HG02852 (cell line): ENCODE data around the gene KRTAP10-9.
"Not testable (repeated sequence)": the region's sequence is repeated elsewhere in the genome, so short reads cannot be mapped to it uniquely, and the experiment has no call there.

Source experiments
- ATAC-seq: cut with Tn5 transposase; IDR thresholded peaks from one replicate; pipeline ENCODE4 v1.9.1; 2021; ENCODE audit warnings: mild to moderate bottlenecking, moderate library complexity; ENCODE audit not compliant: unreplicated experiment

The KRTAP10-9 gene

DNA sequence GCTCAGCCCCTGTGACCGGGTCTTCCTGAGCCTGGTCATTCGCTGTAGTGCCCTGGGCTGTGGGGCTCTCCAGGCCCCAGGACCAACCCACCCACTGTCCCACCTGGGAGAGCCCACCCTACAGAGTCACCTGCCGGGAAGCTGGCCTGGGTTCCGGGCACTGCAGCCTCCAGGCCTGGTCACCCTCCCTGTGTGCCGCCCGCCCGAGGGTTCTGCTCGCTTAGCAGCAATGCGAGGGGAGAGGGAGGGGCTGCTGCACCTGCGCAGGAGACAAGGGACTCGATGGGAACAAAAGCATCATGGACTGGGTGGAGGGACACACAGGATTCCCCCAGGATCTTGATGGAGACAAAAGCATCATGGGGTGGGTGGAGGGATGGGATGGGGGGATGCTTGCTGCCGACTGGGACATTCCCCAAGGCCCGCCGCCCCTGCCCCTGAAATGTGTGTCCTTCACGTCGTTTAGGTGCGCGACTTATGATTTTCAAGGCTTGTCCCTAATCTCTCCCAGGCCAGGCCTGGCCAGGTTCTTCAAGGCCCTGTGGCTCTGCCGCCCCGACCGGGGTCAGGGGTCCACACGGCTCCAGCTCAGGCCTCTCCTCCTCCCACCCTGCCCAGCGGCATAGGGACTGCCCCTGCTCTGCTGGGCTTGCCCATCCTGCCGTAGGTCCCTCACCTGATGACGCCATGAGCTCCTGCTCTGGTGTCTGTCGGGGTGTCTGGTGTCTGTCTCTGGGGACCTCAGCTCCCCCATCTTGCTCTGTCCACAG lies 13.3 kb upstream of the KRTAP10-9 start:
- ATAC-seq: no peak

DNA sequence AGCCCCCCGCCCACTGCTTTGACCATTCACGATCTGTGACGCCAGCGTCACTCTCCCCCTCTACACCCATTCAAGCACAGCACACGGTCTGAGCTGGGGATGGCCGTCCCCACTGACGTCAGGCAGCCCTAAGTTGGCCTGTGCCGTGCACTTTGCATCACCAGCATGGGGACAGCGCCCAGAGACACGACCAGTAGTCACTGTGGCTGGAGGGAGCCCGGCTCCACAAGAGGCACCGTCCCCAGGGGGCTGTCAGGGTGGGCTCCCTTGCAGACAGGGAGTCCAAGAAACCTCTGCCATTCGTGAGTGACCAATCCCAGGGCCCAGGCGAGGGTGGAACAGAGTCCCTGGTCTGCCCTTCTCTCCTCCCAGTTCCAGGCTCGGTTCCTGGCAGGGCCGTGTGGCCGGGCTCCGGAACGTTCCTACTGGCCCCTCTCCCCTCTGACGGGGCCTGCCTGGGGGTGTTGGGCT lies 12.7 kb upstream of the KRTAP10-9 start:
- ATAC-seq: no peak

DNA sequence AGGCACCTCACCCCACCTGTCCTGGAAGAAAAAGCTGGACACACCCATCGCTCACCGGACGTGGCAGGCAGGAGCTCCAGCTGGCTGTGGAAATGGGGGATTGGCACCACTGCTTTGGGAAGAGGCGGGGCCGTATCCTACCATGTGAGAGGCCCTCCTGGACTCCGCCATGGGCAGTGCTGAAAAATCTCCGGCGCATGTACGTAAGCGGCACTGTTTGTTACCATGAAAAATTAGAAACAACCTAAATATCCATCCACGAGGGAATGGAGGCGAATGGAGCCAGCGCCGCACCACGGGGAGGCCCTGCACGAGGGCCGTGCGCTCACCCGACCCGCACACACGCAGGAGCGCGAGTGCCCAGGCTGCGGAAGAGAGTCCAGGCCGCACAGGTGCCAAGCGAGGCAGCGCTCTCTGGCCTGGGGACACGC lies 11.9 kb upstream of the KRTAP10-9 start:
- ATAC-seq: no peak

DNA sequence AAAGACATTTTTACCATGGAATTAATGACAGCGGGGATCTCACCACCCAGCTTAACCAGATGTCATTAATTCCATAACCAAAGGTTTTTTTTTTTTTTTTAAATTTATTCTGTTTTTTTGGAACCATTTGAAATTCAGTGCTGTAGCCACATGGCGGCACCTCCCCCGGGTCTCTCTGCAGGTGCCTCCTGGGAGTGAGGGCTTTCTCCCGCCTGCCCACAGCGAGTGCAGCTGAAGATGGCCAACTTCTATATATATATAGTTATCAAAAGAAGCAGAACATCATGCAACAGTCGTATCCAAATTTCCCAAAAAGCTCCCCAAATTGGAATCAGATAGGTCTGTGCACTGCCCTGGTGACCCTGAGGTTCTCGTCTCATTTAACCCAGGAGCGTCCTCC lies 11.4 kb upstream of the KRTAP10-9 start:
- no peak for ATAC-seq

DNA sequence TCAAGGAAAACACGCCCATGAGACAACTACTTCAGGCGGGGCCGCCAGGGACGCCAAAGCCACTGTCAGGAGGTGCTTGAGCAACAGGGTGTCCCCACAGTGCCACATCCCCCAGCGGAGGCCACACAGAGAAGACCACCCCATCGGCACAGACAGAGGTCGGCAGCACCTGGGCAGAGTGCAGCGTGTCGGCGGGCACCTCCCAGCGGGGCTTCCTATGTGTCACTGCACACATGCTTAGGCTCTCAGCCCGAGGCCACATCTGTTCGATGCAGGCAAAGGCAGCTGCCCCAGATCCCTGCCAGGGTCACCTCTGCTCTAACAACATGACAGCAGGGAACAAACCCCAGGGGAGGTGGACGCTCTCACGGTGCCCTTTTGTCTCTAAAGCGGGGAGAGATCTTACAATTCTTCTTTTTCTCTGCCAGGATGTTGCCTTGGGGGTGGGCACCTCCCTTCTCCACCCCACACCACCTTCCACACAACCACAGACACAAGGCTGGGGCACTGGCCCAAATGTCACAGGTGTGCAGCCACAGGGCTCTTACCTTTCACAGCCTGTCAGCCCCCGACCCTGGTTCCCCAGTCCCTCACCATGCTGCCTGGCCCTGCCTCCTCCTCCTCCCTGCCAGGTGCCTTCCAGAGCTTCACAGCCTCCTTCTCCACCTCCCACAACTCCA lies 10.8 kb upstream of the KRTAP10-9 start:
- no peak for ATAC-seq

DNA sequence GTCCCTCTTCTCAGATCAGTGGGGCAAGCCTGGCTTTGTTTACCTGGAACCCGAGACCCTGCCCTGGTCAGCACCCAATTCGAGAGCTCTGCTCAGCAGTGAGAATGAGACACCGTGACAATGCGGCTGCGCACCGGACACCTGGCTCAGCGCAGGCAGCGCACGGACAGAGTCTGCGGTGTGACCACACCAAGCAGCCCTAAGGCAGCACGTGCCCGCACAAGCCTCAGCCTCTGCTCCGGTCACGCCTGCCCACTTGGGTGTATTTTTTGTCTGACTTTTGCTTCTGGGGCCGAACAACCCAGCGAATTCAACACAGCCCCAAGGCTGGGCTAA lies 10.3 kb upstream of the KRTAP10-9 start:
- no peak for ATAC-seq

DNA sequence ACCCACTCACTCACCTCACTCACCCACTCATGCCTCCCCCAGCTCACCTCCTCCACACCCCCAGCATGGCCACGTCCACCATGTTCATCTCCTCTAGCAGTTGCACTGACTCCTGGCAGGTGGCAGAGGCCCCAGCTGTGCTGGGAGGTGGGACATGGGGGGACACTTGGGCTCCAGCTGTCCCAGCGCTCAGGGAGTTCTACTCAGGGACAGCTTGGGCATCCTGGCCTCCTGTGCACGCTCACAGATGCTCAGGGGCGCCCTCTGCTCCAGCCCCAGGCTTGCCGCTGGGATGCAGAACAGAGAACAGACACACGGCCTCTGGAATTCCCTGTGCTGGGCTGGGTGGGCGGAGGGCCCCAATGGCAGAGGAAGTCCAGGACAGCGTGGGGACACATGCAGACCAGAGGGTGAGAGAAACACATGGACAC lies 9.8 kb upstream of the KRTAP10-9 start:
- no peak for ATAC-seq

DNA sequence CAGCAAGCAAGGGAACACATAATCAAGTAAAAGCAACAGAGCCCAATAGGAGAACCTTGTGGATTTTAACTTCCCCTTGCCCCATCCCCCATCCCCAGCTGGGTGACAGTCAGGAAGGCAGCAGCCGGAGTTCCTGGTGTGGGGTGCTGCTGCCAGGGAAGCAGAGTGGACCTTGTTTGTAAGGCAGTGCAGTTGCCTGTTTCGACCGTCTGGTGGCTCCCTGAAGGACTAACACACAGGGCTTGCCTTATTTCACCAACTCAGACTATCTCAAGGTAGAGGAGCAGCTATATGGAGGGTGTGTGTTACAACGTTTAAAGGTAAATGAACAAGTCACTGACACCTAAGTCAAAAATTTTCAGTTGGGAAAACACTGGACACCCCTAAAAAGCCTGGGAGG lies 8.4 kb upstream of the KRTAP10-9 start:
- ATAC-seq: no peak

DNA sequence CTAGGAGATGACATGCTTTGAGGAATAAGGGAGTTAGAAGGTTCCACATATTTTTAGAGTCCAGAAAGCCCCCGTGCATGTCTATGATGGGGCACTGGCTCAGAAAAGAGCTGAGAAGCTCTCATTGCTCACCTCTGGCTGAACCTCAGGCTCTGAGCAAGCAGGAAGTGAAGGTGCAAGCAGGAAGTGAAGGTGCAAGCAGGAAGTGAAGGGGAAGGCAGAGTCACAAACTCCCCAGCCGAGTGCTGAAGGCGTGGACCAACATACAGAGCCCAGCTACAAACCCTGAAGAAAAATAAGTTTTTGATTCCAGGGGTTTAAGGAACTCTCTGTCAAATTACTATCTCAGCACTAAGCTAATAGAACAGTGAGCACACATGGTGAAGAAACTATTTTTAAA lies 8.0 kb upstream of the KRTAP10-9 start:
- ATAC-seq: no peak

DNA sequence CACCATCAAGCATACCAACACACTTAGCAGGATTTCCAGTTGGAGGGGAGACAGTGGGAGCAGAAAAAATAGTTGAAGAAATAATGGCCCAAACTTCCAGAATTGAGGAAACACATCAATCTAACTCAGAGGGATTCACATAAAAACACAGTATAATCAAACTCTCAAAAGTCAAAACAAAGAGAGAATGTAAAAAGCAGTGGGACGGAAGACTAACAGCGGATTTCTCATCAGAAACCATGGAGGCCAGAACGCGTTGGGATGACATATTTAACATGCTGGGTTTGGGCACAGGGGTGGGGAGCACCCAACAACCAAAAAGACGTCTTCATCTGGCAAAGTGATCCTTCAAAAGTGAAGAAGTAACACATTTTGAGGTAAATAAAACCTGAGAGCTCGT lies 7.0 kb upstream of the KRTAP10-9 start:
- no peak for ATAC-seq

DNA sequence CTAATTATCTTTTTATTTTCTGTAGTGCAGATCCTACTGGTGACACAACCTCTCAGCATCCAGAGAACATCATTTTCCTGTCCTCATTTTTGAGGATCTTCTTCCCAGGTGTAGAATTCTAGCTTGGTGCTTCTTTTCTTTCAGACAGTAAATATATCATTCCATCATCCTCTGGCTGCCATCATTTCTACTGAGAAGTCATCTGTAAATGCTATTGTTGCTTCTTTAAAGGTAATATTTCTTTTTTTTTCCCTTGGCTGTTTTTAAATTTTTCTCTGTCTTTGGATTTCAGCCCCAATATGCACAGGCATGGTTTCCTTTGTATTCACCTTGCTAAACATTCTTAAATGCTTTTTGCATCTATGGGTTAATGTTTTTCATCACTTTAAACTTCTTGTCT lies 3.3 kb upstream of the KRTAP10-9 start:
- ATAC-seq: no peak

DNA sequence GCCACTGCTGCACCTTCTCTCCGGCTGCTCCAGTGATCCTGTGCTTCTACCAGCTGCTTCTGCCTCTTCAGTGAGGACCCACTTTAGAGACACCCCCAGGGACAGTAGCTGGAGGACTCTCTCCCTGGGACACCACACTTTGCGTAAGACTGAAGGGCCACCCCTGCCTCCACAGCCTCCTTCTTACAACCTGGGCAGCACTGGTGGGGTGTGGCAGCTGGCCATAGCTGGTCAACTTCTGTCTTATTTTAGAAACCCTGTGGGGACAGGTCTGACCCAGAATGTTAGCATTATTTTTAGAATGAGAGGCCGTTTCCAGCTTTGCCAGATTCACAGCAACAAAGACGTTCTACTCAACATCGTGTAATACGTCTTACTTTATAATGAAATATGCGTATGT lies 1.1 kb upstream of the KRTAP10-9 start:
- no peak for ATAC-seq

DNA sequence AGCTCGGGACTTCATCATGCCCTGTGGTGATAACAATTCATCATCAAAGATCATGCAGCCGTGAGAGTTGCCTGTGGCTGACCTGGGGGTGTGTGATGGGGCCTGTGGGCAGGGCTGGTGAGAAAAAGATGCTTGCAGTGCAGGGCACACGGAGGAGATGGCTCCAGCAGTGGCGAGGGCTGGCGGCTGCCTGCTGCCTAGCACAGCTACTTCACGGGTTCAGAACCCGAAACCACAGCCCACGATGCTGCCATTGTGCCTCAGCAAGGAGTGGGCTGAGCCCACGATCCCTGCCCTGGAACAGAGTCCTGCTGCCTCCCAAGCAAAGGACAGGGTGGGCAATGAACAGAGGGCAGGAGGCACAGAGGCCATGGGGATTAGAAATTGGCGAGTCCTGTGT lies 631 bp upstream of the KRTAP10-9 start:
- ATAC-seq: no peak

DNA sequence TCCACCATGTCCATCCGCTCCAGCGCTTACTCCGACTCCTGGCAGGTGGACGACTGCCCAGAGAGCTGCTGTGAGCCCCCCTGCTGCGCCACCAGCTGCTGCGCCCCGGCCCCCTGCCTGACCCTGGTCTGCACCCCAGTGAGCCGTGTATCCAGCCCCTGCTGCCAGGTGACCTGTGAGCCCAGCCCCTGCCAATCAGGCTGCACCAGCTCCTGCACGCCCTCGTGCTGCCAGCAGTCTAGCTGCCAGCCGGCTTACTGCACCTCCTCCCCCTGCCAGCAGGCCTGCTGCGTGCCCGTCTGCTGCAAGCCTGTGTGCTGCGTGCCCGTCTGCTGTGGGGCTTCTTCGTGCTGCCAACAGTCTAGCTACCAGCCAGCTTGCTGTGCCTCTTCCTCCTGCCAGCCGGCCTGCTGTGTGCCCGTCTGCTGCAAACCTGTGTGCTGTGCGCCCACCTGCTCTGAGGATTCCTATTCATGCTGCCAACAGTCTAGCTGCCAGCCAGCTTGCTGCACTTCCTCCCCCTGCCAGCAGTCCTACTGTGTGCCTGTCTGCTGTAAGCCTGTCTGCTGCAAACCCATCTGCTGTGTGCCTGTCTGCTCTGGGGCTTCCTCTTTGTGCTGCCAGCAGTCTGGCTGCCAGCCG lies 409 bp downstream of the KRTAP10-9 start:
- not testable (repeated sequence) for ATAC-seq

DNA sequence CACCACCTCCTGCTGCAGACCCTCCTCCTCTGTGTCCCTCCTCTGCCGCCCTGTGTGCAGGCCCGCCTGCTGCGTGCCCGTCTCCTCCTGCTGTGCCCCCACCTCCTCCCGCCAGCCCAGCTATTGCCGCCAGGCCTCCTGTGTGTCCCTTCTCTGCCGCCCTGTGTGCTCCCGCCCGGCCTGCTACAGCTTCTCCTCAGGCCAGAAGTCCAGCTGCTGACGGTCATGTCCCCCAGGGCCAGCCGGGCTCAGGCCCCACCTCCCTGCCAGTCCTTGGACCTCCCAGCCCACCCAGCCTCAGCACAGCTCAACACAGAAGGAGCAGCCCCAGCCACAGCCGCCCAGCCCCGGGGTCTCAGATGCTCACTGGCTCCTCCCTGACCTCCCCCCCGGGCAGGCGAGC lies 939 bp downstream of the KRTAP10-9 start:
- not testable (repeated sequence) for ATAC-seq

DNA sequence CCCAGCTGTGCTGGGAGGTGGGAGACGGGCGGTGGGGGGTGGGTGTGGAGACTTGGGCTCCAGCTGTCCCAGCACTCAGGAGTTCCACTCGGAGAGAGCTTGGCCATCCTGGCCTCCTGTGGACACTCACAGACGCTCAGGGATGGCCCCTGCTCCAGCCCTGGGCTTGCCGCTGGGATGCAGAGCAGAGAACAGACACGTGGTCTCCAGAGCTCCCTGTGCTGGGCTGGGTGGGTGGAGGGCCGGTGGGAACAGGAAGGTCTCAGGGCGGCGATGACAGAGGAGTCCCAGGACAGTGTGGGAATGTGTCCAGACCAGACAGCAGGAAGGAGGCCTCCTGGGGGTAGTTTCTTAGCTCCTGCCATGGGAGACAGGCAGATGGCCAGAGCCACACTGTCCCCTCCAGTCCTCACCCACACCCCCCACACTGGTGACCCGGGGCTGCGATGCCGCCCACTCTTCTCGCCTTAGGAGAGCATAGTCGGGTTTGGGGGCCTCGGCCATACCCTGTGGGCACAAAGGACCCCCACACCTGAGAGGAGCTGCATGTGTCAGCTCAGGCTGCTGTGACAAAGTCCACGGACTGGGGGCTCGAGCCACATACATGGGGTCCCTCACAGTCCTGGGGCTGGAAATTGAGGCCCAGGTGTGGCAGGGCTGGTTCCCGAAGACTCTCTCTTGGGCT lies 2.0 kb downstream of the KRTAP10-9 start:
- no peak for ATAC-seq

DNA sequence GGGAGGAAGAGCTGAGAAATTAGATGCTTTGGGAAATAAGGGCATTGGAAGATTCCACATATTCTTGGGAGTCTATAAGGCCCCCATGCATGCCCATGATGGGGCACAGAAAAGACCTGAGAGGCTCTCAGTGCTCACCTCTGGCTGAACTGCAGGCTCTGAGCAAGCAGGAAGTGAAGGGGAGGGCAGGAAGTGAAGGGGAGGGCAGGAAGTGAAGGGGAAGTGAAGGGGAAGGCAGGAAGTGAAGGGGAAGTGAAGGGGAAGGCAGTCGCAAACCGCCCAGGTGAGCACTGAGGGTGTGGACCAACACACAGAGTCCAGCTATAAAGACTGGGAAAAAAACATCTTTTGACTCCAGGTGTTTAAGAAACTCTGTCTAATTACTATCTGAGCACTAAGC lies 3.5 kb downstream of the KRTAP10-9 start:
- no peak for ATAC-seq

DNA sequence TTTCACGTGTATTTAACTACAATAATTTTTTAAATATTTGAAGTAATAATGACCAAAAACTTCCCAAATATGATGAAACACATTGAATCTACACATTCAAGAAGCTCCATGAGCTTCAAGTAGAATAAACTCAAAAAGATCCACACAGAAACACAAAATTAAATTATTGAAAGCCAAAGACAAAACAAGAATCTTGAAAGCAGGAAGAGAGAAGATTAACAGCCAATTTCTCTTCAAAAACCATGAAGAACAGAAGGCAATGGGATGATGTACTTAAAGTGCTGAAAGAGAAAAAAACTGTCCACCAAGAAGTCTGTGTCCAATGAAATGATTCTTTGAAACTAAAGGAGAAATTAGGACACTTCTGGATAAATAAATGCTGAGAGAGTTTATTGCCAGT lies 5.2 kb downstream of the KRTAP10-9 start:
- no peak for ATAC-seq

DNA sequence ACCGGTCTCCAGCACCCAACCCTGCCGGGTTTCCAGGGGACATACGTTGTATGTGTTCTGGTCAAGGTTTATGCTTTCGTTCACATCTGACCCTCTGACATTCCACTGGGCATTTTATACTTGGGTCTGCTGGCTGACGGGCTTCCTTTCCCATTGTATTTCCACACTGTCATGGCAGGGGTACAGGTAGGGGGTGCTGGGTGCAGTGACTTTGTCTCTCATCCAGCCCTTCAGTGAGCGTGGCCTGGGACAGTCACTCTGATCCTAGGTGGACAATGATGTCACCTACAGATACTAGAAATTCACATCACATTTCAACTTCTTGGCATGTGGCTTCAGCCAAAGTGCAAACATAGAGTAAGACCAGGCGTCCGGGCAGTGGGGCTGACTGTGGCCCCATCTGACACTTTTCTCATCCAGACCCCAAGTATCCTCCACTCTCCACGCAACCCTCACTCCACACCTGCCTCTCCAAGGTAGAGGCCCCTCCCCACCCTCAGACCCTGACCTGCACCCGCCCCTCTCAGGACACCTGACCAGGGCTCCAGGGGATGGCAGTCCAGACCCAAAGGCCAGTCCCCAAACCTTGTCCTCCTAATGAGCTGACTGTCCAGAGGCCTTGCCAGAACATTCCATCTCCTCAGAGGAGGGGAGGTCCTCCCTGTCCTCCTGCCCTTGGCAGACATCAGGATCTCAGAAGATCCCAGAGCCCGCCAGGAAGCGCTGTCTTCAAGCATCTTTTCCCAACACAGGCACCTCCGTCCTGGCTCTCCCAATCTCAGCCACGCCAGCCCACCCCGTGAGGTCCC lies 9.5 kb downstream of the KRTAP10-9 start:
- ATAC-seq: no peak

DNA sequence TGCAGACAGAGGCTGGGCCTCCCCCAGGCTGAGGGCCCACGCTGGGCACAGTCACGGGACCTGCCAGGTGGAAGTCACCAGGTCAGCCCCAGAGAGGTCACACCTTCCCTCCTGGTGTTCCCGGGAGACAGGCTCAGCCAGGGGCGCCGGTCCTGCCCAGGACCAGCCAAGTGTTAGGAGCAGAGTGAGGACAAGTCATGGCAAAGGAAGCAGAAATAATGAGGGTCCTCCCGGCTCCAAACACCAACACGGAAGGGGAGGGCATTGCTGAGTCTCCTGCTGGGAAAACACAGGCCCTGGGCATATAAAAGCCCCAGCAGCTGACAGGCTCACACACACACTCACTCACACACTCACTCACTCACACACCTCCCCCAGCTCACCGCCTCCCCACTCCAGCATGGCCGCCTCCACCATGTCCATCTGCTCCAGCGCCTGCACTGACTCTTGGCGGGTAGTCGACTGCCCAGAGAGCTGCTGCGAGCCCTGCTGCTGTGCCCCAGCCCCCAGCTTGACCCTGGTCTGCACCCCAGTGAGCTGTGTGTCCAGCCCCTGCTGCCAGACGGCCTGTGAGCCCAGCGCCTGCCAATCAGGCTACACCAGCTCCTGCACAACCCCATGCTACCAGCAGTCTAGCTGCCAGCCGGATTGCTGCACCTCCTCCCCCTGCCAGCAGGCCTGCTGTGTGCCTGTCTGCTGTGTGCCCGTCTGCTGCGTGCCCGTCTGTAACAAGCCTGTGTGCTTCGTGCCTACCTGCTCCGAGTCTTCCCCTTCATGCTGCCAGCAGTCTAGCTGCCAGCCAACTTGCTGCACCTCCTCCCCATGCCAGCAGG lies 10.3 kb downstream of the KRTAP10-9 start, which contains the start of gene KRTAP10-10:
Gene KRTAP10-10, plus strand, starts transcription at position 339 of the 833 bp plus-strand sequence. Its CDS starts 62 bp downstream, at position 401.
- ATAC-seq: no peak
